Mesenchymal stem cell (in vitro differentiated cells and primary cell): Measurements from ENCODE around the gene TAF1. TPM values are rescaled to one million over a fixed set of nuclear protein-coding genes. Genes with fewer than 3 reads are reported as not detected.
"Not testable (repeated sequence)": the region's sequence is repeated elsewhere in the genome, so short reads cannot be mapped to it uniquely, and the experiment has no call there.

Source experiments
- DNase-seq: peaks from one replicate; pipeline ENCODE4 v3.0.0-alpha.2; 2013
- H2AFZ ChIP-seq: one replicate; pipeline ENCODE4 v1.6.1; 2013; ENCODE audit warnings: low read depth, mild to moderate bottlenecking, control low read depth, inconsistent platforms, low read length, moderate library complexity
- H2AK5ac ChIP-seq: 2 replicates; pipeline ENCODE4 v1.6.1; 2013; ENCODE audit warnings: low read length, moderate library complexity, mild to moderate bottlenecking, inconsistent platforms; ENCODE audit not compliant: severe bottlenecking
- H2BK120ac ChIP-seq: one replicate; pipeline ENCODE4 v1.6.1; 2013; ENCODE audit warnings: low read depth, mild to moderate bottlenecking, inconsistent platforms, low read length, moderate library complexity
- H2BK12ac ChIP-seq, 2 experiments: one replicate each; pipeline ENCODE4 v1.6.1; 2013; ENCODE audit warnings: inconsistent platforms in 2 of 2, low read length in 2 of 2, mild to moderate bottlenecking in 2 of 2, moderate library complexity in 2 of 2, control low read depth in 1 of 2
- H2BK15ac ChIP-seq: one replicate; pipeline ENCODE4 v1.6.1; 2013; ENCODE audit warnings: mild to moderate bottlenecking, low read depth, inconsistent platforms; ENCODE audit not compliant: poor library complexity, severe bottlenecking
- H2BK5ac ChIP-seq: 2 replicates; pipeline ENCODE4 v1.6.1; 2013; ENCODE audit warnings: low read depth, mild to moderate bottlenecking, low read length, control low read depth, inconsistent platforms; ENCODE audit not compliant: poor library complexity, severe bottlenecking
- H3K14ac ChIP-seq, 2 experiments: one replicate each; pipeline ENCODE4 v1.6.1; 2013; ENCODE audit warnings: inconsistent platforms in 2 of 2, low read length in 2 of 2, control low read depth in 1 of 2, mild to moderate bottlenecking in 1 of 2, moderate library complexity in 1 of 2
- H3K18ac ChIP-seq, 2 experiments: one replicate each; pipeline ENCODE4 v1.6.1; 2013; ENCODE audit warnings: inconsistent platforms in 2 of 2, low read length in 2 of 2, control low read depth in 1 of 2, low read depth in 1 of 2, mild to moderate bottlenecking in 1 of 2
- H3K23ac ChIP-seq, 2 experiments: one replicate each; pipeline ENCODE4 v1.6.1; 2013; ENCODE audit warnings: inconsistent platforms in 2 of 2, low read length in 2 of 2, mild to moderate bottlenecking in 2 of 2, moderate library complexity in 2 of 2, control low read depth in 1 of 2
- H3K27ac ChIP-seq: 2 replicates; pipeline ENCODE4 v1.5.1; 2013; ENCODE audit warnings: mild to moderate bottlenecking, moderate library complexity, low read length, control low read depth, inconsistent platforms; ENCODE audit not compliant: poor library complexity, severe bottlenecking
- H3K27me3 ChIP-seq, 2 experiments: 2 replicates each; pipeline versions ENCODE4 v1.6.1 to v1.7.0; 2013; ENCODE audit warnings: low read length in 2 of 2, mild to moderate bottlenecking in 2 of 2, moderate library complexity in 2 of 2, control low read depth in 1 of 2, inconsistent platforms in 1 of 2; ENCODE audit not compliant: control insufficient read depth in 1 of 2, insufficient read depth in 1 of 2
- H3K36me3 ChIP-seq, 2 experiments: 2 replicates each; pipeline versions ENCODE4 v1.6.1 to v1.7.0; 2013; ENCODE audit warnings: low read length in 2 of 2, control low read depth in 1 of 2, inconsistent platforms in 1 of 2, low read depth in 1 of 2, mild to moderate bottlenecking in 1 of 2; ENCODE audit not compliant: insufficient read depth in 2 of 2, control insufficient read depth in 1 of 2
- H3K4ac ChIP-seq, 2 experiments: one replicate each; pipeline ENCODE4 v1.6.1; 2013; ENCODE audit warnings: inconsistent platforms in 2 of 2, low read length in 2 of 2, mild to moderate bottlenecking in 2 of 2, moderate library complexity in 2 of 2, control low read depth in 1 of 2, low read depth in 1 of 2
- H3K4me1 ChIP-seq: 2 replicates; pipeline ENCODE4 v1.6.1; 2013; ENCODE audit warnings: low read depth, low read length, control low read depth; ENCODE audit not compliant: control insufficient read depth, insufficient read depth
- H3K4me2 ChIP-seq: 2 replicates; pipeline ENCODE4 v1.6.1; 2013; ENCODE audit warnings: low read length, mild to moderate bottlenecking, inconsistent platforms; ENCODE audit not compliant: poor library complexity, severe bottlenecking
- H3K4me3 ChIP-seq, 2 experiments: 2 replicates each; pipeline versions ENCODE4 v1.5.1 to v1.7.0; 2013; ENCODE audit warnings: low read length in 2 of 2, mild to moderate bottlenecking in 2 of 2, control low read depth in 1 of 2, low read depth in 1 of 2; ENCODE audit not compliant: insufficient read depth in 1 of 2
- H3K79me1 ChIP-seq: replicated peaks from 2 replicates; pipeline ENCODE4 v1.6.1; 2013; ENCODE audit warnings: mild to moderate bottlenecking, control low read depth, low read length, inconsistent platforms; ENCODE audit not compliant: poor library complexity, severe bottlenecking
- H3K9ac ChIP-seq: 2 replicates; pipeline ENCODE4 v1.7.0; 2013; ENCODE audit warnings: mild to moderate bottlenecking, low read length, moderate library complexity
- H3K9me3 ChIP-seq: 2 replicates; pipeline ENCODE4 v1.7.0; 2013; ENCODE audit warnings: mild to moderate bottlenecking, low read length; ENCODE audit not compliant: control insufficient read depth
- H4K8ac ChIP-seq: one replicate; pipeline ENCODE4 v1.6.1; 2013; ENCODE audit warnings: inconsistent platforms, mild to moderate bottlenecking, low read length, moderate library complexity
- H4K91ac ChIP-seq: one replicate; pipeline ENCODE4 v1.6.1; 2013; ENCODE audit warnings: mild to moderate bottlenecking, low read length, inconsistent platforms
- WGBS: methylation state at CpG from one replicate; pipeline ENCODE4 v1.1.7; 2013; ENCODE audit warnings: mixed read lengths; 5-methylcytosine and 5-hydroxymethylcytosine counted together
- polyA plus RNA-seq, 2 experiments: library from polyadenylated mRNA; stranded (reverse); fragments of 200-250 nt; gene quantifications; one replicate each; pipeline ENCODE4 v1.2.3, GENCODE V29; 2013

TAF1 gene
- polyA plus RNA-seq (2013, experiment 1 of 2): 9.7 TPM
- 9.3 TPM for polyA plus RNA-seq (2013, experiment 2 of 2)

DNA sequence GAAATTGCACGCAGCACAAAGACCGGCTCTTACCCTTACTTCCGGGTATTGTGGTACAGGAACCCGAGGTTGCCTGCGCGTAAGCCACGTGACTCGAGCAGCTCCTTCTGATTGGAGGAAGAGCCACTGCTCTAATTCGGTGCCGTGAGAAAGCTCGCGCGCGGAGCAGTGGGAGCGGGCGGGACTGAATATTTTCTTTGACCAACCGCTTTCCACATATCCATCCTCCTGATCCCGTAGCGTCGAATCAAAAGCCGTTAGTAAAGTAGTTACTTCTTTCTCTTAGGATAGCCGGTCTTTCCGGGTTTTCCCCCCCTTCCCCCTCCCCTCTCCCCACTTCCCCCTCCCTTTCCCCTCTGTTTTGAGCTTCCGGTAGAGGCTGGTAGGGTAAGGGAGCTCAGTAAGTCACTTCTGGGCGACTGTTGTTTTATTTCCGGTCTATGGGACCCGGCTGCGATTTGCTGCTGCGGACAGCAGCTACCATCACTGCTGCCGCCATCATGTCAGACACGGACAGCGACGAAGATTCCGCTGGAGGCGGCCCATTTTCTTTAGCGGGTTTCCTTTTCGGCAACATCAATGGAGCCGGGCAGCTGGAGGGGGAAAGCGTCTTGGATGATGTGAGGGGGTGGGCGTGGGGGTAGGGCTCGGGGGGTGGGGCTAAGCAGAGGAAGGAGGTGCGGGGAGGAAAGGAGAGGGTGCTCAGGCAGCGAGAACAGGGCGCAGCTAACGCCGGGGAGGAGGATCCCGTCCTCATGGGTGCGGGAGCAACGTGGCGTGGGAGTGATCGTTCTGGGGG lies at the start of gene TAF1:
Gene TAF1, plus strand, starts transcription at position 483 of the 799 bp plus-strand sequence. Its CDS starts 18 bp downstream, at position 501.
- H3K4ac ChIP-seq: peak within 1 kb of the TSS; percentile 51 to 69
- peak within 1 kb of the TSS; percentile 67 for H2BK15ac ChIP-seq
- peak within 1 kb of the TSS; percentile 84 for H4K8ac ChIP-seq
- H2AFZ ChIP-seq: peak within 1 kb of the TSS; percentile 23
- DNase-seq: peak; percentile 98
- H2AK5ac ChIP-seq: peak within 1 kb of the TSS; percentile 48
- peak within 1 kb of the TSS; percentile 79 to 93 for H3K18ac ChIP-seq
- peaks cover 1% of the 10 kb centered on the region for H3K4me1 ChIP-seq
- H2BK120ac ChIP-seq: peak within 1 kb of the TSS; percentile 49
- H3K4me3 ChIP-seq: peak within 1 kb of the TSS; percentile 86 to 94
- H3K9me3 ChIP-seq: no peaks in the 10 kb centered on the region
- peak within 1 kb of the TSS in 1 of 2 experiments; percentile 63 for H2BK12ac ChIP-seq
- peak within 1 kb of the TSS in 1 of 2 experiments; percentile 98 for H3K14ac ChIP-seq
- peak within 1 kb of the TSS; percentile 35 for H2BK5ac ChIP-seq
- H3K4me2 ChIP-seq: peak within 1 kb of the TSS; percentile 74
- peak within 1 kb of the TSS in 1 of 2 experiments; percentile 72 for H3K23ac ChIP-seq
- no peaks in the 10 kb centered on the region for H3K79me1 ChIP-seq
- 1% methylated on average over 32 of the region's 51 CpGs for WGBS
- H3K27ac ChIP-seq: peak within 1 kb of the TSS; percentile 96
- H4K91ac ChIP-seq: peak within 1 kb of the TSS; percentile 85
- peaks cover 4 to 15% of the 10 kb centered on the region in 2 experiments for H3K36me3 ChIP-seq
- H3K9ac ChIP-seq: peak within 1 kb of the TSS; percentile 99
- H3K27me3 ChIP-seq: no peaks in the 10 kb centered on the region

DNA sequence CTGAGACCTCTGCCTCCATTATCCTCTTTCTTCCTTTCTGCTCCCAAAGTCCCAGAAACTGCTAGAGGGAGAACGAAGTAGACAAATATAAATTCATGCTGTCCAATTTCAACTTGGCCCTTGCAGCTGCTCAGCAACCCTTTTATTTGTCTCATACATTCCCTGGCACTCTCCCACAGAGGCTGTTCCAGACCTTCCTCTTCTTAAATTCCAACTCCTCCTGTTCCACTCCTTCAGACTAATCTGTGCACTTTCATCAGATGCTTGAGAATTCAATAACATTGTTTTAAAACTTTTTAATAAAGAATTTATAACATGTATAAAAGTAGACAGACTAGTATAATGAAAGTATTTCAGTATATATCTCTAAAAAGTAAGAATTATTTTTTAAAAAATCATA lies 49.2 kb upstream of the TAF1 start:
- H4K8ac ChIP-seq, DNase-seq, H3K36me3 ChIP-seq, H3K14ac ChIP-seq, H4K91ac ChIP-seq, H3K9ac ChIP-seq, H3K4ac ChIP-seq, H3K4me3 ChIP-seq, H3K18ac ChIP-seq, H3K27ac ChIP-seq, H2AK5ac ChIP-seq, H3K4me1 ChIP-seq, H2BK5ac ChIP-seq, H2BK120ac ChIP-seq, H3K27me3 ChIP-seq, H2BK15ac ChIP-seq, H3K79me1 ChIP-seq, H2BK12ac ChIP-seq, H2AFZ ChIP-seq, H3K9me3 ChIP-seq, H3K4me2 ChIP-seq, H3K23ac ChIP-seq: not testable (repeated sequence)
- WGBS: no CpG with 5 or more reads among the region's 1 CpG

DNA sequence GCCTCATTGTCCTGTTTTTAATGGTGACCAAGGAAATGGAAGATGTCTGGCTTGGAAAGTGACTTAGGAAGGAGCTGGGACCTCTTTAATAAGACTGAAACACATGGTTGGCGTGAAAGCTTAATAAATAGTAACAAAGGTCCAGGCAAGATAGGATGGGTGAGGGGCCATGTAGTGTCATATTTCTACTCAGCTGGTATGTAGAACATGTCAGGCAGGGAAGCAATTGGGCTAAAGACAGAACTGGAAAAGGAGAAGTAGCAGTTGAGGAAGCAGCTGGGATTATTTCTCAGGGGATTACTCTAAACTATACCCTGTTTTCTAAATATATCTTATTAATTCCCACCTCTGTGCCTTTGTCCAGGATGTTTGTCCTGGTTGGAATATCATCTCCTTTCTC lies 46.0 kb upstream of the TAF1 start:
- Histone ChIP-seq H2BK15ac (no peak overlapping the region), H4K91ac (no peak overlapping the region), H4K8ac (no peak overlapping the region), H3K79me1 (no peaks in the 10 kb centered on the region), H3K27ac (no peak overlapping the region), H3K36me3 (no peaks in the 10 kb centered on the region), H3K9ac (no peak overlapping the region), H3K4ac (no peak overlapping the region), H3K4me1 (no peaks in the 10 kb centered on the region), H2BK5ac (no peak overlapping the region), H3K27me3 (no peaks in the 10 kb centered on the region), H2BK12ac (no peak overlapping the region), H2BK120ac (no peak overlapping the region), H3K4me2 (no peak overlapping the region), H3K4me3 (no peak overlapping the region), H3K23ac (no peak overlapping the region), H2AK5ac (no peak overlapping the region), H2AFZ (no peak overlapping the region), H3K14ac (no peak overlapping the region), H3K18ac (no peak overlapping the region), H3K9me3 (no peaks in the 10 kb centered on the region)
- WGBS: 92% methylated on average over 1 of the region's 1 CpG
- DNase-seq: no peak

- Histone ChIP-seq H3K4ac (no peak overlapping the region), H3K4me1 (no peaks in the 10 kb centered on the region), H3K79me1 (no peaks in the 10 kb centered on the region), H3K4me3 (no peak overlapping the region), H4K91ac (no peak overlapping the region), H2BK5ac (no peak overlapping the region), H2BK120ac (no peak overlapping the region), H3K18ac (no peak overlapping the region), H2BK15ac (no peak overlapping the region), H3K36me3 (peaks cover 0 to 3% of the 10 kb centered on the region in 2 experiments), H2AK5ac (no peak overlapping the region), H3K4me2 (no peak overlapping the region), H3K23ac (no peak overlapping the region), H3K27me3 (no peaks in the 10 kb centered on the region), H2BK12ac (no peak overlapping the region), H4K8ac (no peak overlapping the region), H3K27ac (no peak overlapping the region), H3K9ac (no peak overlapping the region), H2AFZ (no peak overlapping the region), H3K14ac (no peak overlapping the region), H3K9me3 (peaks cover 3% of the 10 kb centered on the region)
- DNase-seq: no peak
- no CpG with 5 or more reads among the region's 1 CpG for WGBS
Observed at GRCh38 chrX:71321731-71322130, 44.4 kb upstream of the TAF1 start.
